A673 (cell line): Measurements from ENCODE around the gene SMCO2.

ENCODE experiments used
- CTCF ChIP-seq: fragments of 300-800, 200-600 bp; sonication (generic); conservative IDR thresholded peaks from 2 replicates; pipeline ENCODE4 v1.5.1; 2017; ENCODE audit warnings: low read depth, mild to moderate bottlenecking, antibody characterized with exemption, low read length, moderate library complexity, mixed read lengths
- EZH2 ChIP-seq: fragments of 200-600 bp; sonication (generic); IDR thresholded peaks from 2 replicates; pipeline ENCODE4 v1.6.1; 2017; ENCODE audit warnings: borderline replicate concordance, low read depth, mild to moderate bottlenecking, mixed read lengths, antibody characterized with exemption, low read length; ENCODE audit not compliant: poor library complexity, severe bottlenecking

DNA sequence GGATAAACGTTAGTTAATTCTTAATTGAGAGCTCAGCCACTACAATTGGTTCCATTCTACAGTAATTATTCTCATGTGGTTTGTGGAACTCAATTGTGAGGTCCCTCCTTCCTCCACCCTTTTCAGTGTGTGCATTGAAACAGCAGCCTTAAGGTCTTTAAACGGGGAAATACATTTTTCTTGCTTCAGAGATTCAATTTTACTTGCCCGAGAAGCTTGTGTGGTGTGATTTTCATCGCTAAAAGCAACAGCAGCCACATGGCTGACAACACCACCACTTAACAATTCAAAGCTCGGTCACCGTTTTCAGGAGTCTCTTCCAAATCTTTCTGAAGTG, 76.7 kb downstream of the SMCO2 start:
- TF ChIP-seq CTCF (no peak), EZH2 (no peak)
